Medulla oblongata (tissue), 1 donor: Measurements from ENCODE around the gene BTG3.

Experiments used
- DNase-seq: peaks from one replicate; pipeline ENCODE4 v3.0.0-alpha.2; 2015; ENCODE audit errors: extremely low spot score

BTG3 gene, protein sequence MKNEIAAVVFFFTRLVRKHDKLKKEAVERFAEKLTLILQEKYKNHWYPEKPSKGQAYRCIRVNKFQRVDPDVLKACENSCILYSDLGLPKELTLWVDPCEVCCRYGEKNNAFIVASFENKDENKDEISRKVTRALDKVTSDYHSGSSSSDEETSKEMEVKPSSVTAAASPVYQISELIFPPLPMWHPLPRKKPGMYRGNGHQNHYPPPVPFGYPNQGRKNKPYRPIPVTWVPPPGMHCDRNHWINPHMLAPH

DNA sequence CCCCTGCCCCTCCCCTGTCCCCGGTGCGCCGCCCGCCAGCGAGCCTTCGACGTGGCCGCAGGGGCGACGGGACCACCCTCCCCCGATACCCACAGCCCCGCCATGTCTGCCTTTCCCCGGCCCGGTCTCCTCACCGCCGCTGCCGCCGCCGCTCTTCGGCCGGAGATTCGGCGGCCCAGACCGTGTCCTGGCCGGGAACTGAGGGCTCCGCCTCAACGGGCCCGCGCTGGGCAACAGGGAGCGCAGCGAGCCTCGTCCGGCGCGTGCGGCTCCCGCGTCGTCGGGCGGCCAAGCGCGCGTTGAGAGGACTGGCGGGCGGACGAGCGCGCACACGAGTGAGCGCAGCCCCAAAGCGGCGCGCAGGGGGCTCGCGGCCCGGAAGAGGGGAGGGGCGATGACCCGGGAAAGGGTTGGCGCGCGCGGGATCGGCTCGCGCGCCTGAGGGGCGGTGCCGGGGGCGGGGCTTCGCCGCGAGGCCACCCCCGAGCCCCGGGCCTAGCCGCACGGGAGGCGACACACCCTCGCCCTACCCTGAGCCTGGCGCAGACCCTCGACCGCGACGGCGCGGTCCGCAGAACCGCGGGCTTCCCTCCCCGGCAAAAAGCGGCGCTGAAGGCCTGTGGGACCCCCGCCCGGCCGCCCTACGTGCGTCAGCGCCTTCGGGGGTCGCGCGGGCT, at the start of gene BTG3:
BTG3 (minus strand) TSS at position 337 of the 677 bp plus-strand sequence. CDS start 3,757 bp downstream, outside the sequence.
- DNase-seq, result peak; percentile 91

DNA sequence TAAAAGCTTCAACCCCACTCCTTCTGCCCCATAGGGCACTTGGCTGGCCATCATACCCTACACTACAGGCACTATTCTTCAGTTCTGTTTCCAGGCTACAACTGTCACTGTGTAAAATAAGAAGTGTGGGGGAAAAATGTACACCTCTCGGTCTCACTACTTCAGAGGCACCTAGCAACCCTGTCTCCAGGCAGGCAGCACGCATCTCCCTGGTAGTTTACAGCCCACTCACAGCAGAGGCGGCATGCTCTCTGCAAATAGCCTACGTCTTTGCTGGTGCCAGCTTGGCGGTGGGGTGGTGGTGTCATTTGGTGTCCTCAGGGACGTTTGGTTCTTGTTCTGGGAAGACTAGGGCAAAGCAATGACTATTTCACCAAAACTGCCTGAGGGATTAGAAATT, 48.2 kb upstream of the BTG3 start:
- DNase-seq, result no peak

DNA sequence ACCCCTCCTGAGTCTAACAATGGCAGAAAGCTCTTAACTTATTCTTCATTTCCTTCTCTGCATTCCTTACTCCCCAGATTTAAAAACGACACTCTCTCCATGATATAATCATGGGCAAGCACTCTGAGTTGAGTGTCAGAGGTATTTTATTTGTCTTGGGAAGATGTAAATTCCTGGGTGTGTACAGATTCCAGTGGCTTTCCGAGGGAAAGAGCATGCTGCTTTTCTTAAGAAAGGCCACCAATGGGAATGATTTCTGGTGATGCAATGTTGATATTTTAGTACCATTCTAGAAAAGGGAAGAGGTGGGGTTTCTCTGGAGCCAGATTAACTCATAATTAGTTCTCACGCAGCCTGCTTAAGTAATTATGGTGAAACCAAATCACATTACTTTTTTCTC, 47.8 kb upstream of the BTG3 start:
- no peak for DNase-seq

DNA sequence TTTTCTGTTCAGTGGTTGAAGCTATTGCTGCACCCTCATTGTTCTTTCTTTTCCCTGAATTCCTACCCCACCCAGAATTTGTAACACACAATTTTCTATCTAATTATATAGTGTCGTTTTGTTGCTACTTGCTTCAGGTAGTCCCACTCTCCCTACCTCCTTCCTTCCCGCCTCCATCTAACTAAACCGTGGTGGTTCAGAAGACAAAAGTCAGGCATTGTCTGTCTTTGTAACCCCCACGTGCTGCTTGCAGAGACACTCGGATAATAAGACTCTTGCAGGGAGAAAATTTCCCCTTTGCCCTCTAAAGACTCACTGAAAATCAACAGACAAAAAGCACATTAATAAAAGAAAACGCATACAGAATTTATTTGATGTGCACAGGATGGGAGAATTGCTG, 46.2 kb upstream of the BTG3 start:
- DNase-seq, result no peak

DNA sequence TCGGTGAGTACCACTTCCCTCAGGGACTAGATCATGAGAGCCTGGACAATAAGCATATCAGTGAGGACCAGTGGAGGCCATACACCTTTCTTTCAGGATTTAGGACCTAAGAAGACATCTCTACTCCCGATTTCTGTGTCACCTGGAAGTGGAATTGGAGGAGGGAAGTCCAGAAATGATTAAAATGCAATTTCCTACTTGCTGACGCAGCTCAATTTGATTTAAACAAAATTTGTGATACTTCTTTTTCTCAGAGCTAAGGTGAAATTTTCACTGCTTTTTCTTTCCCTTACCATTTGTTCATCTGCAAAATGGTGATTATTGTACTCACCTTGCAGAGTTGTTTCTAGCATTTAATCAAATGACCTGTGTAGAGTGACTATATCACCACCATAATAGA, 38.8 kb upstream of the BTG3 start:
- no peak for DNase-seq

DNA sequence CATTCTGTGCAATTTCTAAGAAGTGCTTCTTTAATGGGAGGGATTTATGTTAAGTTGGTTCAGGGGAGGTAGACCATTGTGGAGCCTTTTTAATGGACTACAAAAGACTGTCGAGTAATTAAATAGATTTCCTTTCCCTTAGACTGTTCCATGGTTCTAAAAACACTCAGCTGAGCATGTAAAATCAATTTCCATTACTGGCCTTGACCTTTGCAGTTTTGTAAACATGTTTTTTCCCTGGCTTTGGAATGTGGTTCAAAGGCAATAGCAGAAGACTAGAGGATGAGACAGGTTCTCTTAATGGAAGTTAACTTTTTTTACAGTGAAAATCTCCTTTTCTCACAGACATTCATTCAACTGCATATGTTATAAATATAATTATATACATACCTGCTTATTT, 37.6 kb upstream of the BTG3 start:
- no peak for DNase-seq

DNA sequence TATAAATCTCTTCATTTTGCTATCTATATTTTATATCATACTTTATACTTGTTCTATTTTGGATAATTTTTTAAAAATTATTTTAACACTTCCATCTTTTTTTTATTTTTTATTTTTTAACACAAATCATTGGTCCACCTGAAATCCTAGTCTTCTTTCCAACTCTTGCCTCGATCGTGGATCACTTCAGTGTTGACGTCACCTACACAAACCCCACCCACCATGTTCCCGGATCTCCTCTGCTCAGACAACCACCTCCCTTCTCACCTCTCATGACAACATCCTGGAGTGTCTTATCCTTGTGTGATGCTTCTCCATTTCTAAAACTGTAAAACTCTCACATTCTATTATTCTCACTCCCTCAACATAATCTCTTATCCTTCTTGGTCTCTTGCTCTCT, 34.1 kb upstream of the BTG3 start:
- no peak for DNase-seq

DNA sequence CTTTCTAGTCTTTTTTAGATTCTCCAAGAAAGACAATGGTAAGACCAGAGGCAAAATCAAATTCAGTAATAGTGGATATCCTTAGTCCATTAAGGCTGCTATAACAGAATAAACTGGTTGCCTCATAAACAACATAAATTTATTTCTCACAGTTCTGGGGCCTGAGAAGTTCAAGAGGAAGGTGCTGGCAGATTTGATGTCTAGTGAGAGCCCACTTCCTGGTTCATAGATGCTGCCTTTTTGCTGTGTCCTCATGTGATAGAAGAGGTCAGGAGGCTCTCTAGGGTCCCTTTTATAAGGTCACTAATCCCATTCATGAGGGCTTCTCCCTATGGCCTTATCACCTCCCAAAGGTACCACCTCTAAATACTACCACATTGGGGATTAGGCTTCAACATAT, 31.5 kb upstream of the BTG3 start:
- DNase-seq, result no peak

DNA sequence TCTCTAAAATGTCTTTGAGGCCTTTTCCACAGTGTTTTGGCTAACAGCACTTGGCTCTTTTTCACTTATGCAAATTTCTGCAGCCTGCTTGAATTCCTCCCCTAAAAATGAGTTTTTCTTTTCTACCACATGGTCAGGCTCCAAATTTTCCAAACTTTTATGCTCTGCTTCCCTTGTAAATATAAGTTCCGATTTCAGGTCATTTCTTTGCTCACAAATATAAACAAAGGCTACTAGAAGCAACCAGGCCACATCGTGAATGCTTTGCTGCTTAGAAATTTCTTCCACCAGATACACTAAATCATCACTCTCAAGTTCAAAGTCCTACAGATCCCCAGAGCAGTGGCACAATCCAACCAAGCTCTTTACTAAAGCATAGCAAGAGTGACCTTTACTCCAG, 28.1 kb upstream of the BTG3 start:
- DNase-seq, result no peak

DNA sequence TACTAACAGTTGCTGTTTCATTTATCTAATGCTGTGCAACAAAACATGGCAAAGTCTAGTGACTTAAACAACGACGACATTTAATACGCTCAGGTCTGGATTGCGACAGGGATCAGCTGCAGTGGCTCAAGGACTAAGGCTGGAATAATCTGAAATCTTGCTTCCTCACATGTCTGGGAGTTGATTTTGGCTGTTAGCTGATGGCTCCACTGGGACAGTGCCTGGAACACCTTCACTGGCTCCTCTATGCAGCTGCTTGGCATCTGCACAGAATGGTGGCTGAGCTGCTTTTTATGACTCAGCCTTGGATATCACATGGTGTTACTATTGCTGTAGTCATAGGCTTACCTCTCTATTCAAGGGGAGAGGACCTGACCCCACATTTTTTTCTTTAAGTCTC, 24.0 kb upstream of the BTG3 start:
- no peak for DNase-seq

DNA sequence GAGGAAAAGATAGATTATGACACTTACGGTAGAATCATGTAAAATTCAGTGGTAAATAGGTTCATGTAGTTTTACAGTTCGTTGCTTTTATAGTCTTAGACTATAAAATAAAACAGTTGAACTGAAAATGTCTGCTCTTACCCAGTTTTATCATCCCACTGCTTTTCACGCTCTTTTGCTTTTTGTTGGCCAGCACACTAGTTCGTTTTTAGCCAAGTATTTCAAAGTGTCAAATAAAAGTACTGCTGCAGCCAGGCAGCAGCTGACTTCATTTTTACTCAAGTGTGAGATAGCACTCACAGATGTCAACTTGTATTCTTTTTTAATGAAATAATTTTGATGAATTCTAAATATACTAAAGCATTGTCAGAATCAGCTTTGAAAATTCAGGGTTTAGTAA, 18.5 kb upstream of the BTG3 start:
- DNase-seq, result peak; percentile 10

DNA sequence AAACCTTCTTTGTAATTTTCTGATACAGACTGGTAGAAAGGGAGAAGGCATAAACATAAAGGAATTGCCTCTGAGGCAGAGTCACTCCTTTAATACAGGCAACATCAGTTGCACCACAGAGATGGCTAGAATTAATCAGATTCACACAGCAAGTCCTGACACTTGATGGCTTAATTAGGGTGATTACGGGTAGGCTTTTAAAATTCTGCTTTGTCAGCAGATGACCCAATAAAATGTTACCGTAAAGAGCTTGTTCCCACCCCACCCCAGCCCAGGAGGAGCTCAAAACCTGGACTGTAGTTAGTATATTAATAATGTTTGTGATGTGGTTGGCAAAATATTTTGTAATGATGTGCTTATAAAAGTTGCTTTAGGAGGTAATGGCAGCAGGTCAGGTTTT, 9.3 kb upstream of the BTG3 start:
- no peak for DNase-seq

DNA sequence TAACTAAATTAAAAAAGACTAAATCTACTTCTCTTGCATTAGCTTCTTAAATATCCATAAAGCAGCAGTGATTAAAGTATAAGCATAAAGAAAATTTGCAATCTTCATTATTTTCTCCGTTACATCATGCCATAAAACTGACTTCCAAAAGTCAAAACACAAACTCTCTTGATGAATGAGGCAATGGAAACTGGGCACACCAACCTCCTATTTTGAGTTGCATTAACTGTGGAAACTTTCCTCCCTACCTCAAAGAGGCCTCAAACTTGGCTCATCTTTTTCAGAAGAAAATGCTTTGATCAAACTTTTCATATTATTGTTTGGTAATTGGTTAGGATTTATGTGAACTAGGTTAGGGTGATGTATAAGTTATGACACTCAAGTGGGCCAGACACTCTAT, 4.1 kb upstream of the BTG3 start:
- no peak for DNase-seq

DNA sequence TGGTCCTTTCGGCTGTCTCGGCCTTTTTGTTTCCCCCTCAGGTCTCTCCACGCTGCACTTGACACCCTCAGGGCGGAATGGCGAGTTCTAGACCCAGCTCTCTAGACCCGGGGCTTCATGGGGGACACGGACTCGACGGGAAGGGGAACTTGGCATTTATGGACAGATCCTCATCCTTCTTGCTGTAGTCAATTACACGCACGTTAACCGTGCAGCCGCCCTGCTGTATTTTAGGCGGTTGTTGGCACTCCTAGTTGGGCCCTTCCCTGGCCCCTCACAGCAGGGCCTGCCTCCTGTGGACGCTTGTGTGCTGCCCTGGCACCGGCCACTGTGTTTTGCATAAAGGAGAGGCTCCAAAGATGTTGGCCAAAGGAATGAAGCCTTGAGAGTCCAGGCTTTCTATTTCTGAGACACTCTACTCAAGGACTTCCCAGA, 558 bp upstream of the BTG3 start:
- peak; percentile 50 for DNase-seq

DNA sequence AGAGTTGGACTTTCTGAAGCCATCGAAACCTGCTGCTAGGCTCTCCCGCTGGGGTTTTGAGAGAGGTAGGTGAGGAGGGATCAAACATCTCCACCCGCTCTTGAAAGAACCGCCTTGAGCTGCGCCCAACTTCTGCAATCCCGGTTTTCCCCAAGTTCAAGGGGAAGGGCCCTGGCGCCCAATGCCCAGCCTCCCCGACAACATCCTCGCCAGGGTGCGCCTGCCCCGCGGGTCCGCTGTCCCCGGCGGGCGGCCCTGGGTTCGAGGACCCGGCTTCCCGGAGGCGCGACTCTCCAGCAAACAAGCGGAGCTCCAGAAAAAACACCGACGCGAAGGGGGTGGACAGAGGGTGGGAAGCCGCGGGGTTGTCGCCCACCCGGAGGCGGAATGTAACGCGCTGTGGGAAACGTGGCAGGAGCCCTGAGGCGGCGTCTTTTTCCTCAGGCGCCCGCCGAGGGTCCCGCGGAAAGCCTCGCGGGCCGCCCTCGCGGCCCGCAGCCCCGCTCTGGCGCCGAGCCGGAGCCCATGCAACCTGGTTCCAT, 607 bp downstream of the BTG3 start:
- peak; percentile 44 for DNase-seq

DNA sequence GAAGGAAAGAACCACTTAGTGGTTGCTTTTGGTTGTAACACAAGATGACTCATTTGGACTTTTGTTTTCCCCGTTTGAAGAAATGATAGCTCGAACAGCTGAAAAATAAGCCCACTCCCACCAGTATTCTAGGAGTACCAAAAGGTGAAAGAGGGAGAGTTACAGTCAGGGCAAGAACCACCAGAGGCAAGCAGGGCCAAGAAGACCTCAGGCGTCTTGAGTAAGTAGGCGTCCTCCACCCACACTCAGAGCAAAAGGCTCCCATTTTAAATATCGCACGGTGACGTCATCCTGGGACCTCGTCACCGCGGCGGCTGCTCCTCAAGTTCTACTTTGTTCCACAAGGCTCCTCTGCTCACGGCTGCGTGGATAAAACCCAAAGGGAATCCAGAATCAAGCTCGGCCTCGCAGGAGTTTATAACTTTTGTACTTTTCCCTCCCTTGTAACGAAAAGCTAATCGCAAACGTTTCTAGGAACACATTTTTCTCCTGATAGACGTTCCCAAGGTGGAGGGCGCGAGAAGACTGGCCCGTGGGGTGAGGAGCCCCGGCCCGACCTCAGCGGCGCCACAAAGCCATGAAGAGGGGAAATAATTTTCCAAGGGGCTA, 1.2 kb downstream of the BTG3 start:
- DNase-seq, result peak; percentile 85

DNA sequence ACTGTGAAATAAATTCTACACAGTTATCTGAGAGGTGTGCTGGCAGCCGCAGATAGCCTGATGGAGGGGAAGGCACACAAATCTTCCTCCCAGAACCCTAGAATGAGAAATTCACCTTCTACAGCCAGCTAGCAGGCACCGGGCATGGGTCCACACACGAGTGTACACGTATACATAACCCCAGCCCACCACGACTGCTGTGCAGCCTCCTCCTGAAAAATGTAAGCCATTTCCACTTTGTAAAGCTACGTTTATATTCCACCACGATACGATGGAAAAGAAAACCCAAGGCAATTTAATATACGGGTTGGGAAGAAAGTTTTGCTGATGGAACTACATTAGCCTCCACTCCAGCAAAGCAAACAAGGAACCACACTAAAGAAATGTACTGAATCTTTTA, 1.8 kb downstream of the BTG3 start:
- DNase-seq, result peak; percentile 29

DNA sequence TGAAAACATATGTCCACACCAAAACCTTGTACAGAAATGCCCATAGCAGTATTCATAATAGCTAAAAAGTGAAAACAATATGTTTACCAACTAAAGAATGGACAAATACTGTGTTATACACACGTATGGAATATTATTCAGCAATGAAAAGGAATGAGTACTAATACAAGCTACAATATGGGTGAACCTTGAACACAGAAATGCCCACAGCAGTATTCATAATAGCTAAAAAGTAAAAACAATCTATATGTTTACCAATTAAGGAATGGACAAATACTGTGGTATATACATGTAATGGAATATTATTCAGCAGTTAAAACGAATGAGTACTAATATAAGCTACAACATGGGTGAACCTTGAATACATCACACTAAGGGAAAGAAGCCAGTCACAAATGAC, 3.0 kb downstream of the BTG3 start:
- DNase-seq, result no peak

DNA sequence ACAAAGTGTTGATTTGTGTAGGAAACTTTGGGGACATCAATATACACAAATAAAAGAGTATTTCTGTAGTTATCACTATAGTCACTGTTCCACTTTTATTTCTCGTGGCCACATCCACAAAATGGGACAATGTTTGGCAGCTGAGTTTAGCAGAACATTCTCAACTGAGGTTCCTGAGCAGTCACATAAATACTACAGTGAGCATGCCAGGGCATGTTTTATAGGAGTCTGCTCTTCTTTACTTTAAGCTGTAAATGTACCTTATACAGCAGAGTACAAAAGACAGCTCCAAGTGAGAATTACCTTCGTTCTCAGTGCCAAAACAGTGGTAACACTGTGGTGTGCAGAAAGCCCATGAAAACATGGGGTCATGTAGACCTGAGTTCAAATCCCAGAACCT, 5.0 kb downstream of the BTG3 start:
- no peak for DNase-seq

DNA sequence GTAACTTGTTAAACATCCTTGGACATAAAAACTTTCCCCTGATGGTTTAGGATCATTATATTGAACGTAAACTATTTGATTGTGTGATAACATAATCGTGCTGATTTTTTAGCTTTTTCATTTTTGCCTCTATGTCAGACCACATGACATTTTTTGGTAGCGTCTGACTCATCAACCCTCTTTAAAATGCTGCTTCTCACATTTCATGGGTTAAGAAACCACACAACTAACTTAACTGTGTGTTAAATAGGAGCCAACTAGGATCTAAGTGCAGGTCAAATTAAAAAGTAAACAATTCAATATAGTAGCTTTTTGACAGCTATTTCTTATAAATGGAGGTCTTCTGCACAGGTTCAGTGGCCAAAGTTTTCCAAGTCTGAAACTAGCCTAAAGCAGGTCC, 9.8 kb downstream of the BTG3 start:
- no peak for DNase-seq

DNA sequence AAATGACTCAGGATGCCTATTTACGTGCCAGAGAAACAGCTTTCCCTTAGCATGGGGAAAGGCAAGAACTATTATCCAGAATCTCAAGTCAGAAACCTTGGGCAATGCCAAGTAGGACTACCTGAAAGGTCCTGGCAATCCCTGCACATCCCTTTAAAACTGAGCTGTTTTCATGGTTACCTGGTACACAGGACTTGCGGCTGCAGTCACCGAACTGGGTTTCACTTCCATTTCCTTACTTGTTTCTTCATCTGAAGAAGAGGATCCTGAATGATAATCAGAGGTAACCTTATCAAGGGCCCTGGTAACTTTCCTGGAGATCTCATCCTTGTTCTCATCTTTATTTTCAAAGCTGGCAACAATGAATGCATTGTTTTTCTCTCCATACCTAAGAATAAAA, 14.3 kb downstream of the BTG3 start:
- no peak for DNase-seq

DNA sequence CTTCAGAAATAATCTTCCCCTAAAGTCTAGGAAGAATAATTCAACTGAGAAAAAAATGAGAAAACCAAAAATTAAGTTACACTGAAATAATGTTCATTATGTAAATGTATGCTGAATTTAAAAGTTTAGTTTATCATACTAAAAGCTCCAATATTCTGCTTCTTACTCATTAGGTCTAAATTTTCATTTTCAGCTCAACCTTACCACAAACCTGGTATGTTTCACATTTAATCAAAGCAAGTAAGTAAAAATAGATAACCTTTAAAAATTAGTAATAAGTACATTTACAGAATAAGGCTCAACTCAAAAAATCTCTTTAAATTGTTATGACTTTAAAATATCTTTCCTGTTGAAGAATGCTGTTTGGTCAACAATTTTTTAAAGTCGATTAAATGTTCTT, 15.0 kb downstream of the BTG3 start:
- DNase-seq, result no peak

DNA sequence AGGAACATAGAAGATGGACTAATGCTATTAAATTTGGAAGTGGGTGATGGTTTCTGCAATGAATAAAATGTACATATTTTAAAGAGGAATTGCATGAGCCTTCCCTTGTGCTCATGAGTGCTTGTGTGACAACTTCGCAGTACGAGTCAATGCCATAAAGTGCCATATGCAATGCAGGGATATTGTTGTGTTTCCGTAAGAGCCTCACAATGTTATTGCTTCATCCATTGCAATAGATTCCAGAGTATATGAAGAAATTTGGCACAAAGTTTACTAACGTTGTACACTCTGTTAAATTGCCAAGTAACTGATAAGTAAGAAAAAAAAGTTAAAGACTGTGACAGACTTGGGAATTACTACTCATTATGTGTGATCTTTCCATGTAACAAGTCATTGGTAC, 22.3 kb downstream of the BTG3 start:
- no peak for DNase-seq
